ENCODE results near the gene DCTN2.
"Not testable (repeated sequence)": the region's sequence is repeated elsewhere in the genome, so short reads cannot be mapped to it uniquely, and the experiment has no call there.

Gene DCTN2

DNA sequence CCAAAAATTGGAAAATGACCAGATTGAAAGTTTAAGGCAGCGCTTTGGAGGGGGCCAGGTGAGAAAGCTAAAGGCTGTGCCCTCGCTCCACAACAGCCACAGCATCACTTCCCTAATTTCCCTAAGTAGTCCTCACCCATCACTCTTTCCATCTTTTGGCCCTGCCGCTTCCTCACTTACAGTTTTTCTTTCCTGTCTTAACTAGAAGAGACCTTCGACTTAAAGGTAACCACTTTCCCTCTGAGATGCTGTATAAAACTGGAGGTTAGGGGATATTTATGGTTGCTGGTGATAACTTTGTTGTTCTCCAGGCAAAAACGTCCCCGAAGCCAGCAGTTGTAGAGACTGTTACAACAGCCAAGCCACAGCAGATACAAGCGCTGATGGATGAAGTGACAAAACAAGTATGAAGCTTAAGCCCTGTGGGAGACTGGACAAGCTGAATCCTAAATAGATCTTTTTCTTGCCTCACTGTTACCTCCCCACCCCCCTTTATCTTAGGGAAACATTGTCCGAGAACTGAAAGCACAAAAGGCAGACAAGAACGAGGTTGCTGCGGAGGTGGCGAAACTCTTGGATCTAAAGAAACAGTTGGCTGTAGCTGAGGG is 31.0 kb downstream of the DCTN2 start:
- no peak for DNase-seq (ENCODE audit: low read depth in 2 of 2)

DNA sequence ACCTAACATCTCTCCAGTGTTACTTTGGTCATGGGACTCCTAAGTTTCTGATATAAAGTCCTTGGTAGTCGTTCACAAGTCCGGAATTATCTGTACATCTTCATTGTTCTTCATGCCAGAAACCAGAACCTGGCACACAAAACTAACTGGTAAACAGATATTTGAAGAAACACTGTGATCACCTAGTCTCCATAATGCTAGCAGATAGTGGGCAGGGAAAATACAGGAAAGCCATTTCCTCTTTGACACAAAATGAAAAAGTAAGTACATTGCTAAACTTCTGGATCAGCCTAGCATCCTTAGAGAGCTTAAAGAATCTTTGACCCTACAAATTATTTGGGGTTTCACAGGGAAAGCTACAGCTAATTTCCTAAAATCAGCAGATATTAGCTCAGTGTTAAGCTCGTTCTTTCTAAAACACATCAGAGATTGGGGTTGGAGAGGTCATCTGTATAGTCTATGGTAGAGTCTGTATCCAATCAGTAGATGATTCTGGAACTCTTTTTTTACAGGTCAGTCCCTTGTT is 31.5 kb downstream of the DCTN2 start:
- no peak for DNase-seq (ENCODE audit: low read depth in 2 of 2)

DNA sequence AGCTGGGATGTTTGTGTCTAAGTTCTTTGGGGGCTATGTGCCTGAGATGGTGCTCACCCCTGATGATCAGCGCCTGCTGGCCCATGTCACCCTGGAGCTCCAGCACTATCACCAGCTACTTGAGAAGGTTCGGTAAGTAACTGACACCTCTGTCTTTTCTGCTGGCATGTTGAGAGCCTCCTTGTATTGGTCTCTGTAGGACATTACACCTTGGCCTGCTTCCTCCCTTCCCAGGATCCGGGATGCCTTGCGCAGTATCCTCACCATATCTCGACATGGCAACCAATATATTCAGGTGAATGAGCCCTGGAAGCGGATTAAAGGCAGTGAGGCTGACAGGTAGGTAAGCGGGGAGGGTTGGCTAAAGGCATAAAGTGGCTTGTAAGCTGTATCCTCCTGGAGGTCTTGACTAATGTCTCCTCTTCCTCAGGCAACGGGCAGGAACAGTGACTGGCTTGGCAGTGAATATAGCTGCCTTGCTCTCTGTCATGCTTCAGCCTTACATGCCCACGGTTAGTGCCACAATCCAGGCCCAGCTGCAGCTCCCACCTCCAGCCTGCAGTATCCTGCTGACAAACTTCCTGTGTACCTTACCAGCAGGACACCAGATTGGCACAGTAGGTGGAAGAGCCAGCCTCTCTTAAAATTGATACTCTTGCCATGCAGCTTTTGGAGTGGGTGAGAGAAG is 32.1 kb downstream of the DCTN2 start:
- DNase-seq (ENCODE audit: low read depth in 2 of 2): no peak

DNA sequence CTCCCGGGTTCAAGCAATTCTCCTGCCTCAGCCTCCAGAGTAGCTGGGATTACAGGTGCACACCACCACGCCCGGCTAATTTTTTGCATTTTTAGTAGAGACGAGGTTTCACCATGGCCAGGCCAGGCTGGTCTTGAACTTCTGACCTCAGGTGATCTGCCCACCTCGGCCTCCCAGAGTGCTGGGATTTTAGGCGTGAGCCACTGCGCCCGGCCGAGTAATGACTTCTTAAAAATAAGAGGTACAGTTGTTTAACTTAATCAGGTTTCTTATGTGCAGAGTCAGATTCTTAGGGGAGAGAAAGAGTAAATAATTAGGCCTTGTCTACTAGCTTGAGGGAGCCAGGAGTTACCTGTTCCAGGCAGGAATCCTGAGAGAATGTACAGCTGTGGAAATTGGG is 32.7 kb downstream of the DCTN2 start:
- not testable (repeated sequence) for DNase-seq (ENCODE audit: low read depth in 2 of 2)

DNA sequence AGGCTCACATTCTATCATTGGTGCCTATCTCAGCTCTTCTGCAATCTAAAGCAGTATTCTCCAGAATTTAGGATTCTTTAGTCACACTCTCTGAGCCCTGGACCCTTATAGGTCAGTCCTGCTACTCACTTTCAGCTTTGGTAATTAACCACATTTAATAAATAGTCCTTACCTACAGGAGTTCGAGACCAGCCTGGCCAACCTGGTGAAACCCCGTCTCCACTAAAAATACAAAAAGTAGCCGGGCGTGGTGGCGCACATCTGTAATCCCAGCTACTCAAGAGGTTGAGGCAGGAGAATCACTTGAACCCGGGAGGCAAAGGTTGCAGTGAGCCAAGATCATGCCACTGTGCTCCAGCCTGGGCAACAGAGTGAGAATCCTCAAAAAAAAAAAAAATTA is 33.3 kb downstream of the DCTN2 start:
- not testable (repeated sequence) for DNase-seq (ENCODE audit: low read depth in 2 of 2)

DNA sequence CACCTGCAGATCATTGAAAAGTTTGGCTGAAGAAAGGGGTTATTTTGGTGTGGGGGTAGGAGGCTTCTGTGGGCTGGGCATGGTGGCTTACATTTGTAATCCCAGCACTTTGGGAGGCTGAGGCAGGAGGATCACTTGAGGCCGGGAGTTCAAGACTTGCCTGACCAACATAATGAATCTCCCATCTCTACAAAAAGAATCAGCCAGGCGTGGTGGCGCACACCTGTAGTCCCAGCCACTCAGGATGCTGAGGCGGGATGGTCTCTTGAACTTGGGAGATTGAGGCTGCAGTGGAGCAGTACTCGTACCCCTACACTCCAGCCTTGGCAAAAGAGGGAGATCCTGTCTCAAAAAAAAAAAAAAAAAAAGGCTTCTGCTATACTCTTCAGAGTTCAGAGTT is 33.7 kb downstream of the DCTN2 start:
- DNase-seq (ENCODE audit: low read depth in 2 of 2): no peak

DNA sequence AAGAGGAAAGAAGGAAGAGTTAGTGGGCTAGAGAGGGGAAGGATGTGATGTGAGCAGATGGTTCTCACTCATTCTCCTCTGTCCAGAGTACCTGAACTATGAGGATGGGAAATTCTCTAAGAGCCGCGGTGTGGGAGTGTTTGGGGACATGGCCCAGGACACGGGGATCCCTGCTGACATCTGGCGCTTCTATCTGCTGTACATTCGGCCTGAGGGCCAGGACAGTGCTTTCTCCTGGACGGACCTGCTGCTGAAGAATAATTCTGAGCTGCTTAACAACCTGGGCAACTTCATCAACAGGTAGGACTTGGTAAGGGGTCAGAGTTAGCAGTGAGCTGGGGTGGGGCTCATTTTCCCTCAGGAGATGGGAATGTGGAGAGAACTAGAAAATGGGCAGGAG is 34.3 kb downstream of the DCTN2 start:
- no peak for DNase-seq (ENCODE audit: low read depth in 2 of 2)

DNA sequence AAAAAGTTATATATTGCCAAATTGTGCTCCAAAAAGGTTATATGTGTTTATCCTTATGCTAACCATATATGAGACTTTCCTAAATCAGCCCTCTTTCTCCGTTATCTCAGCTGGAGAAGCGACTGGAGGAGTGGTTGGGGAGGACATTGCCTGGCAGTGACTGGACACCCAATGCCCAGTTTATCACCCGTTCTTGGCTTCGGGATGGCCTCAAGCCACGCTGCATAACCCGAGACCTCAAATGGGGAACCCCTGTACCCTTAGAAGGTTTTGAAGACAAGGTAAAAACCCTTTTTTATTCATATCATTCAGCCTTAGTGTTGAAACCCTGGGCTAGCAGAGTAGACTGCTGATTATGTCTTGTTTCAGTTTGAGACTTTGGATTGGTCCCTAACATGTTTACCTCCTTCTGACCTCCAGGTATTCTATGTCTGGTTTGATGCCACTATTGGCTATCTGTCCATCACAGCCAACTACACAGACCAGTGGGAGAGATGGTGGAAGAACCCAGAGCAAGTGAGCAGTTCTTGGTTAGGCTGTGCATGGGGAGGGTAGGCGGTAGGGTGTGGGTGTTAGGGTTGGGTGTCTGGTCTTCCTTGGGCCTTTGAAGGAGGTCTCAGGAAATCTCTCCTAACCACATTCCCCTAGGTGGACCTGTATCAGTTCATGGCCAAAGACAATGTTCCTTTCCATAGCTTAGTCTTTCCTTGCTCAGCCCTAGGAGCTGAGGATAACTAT is 35.2 kb downstream of the DCTN2 start:
- no peak for DNase-seq (ENCODE audit: low read depth in 2 of 2)

DNA sequence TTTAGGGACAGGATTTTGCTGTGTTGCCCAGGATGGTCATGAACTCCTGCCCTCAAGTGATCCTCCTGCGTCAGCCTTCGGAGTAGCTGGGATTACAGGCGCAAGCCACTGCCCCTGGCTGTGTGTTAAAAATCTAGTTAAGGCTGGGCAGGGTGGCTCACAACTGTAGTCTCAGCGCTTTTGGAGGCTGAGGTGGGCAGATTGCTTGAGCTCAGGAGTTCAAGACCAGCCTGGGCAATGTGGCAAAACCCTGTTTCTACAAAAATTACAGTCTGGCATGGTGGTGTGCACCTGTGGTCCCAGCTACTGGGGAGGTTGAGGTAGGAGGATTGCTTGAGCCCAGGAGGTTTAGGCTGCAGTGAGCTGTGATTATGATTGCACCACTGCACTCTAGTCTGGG is 35.8 kb downstream of the DCTN2 start:
- DNase-seq (ENCODE audit: low read depth in 2 of 2): no peak

DNA sequence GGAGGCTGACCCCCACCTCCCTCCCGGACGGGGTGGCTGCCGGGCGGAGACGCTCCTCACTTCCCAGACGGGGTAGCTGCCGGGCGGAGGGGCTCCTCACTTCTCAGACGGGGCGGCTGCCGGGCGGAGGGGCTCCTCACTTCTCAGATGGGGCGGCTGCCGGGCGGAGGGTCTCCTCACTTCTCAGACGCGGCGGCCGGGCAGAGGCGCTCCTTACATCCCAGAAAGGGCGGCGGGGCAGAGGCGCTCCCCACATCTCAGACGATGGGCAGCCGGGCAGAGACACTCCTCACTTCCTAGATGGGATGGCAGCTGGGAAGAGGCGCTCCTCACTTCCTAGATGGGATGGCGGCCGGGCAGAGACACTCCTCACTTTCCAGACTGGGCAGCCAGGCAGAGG is 39.2 kb downstream of the DCTN2 start:
- DNase-seq (ENCODE audit: low read depth in 2 of 2): not testable (repeated sequence)

DNA sequence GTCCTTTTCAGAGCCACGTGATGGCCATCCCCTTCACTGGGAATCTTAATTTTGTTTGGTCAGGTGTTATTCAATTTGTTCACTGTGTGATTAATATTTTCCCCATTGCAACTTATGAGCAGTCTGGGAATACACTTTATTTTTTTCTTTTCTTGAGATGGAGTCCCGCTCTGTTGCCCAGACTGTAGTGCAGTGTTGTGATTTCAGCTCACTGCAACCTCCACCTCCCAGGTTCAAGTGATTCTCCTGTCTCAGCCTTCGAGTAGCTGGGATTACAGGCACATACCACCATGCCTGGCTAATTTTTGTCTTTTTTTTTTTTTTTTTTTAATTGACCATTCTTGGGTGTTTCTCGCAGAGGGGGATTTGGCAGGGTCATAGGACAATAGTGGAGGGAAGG is 40.5 kb downstream of the DCTN2 start:
- DNase-seq (ENCODE audit: low read depth in 2 of 2): not testable (repeated sequence)

DNA sequence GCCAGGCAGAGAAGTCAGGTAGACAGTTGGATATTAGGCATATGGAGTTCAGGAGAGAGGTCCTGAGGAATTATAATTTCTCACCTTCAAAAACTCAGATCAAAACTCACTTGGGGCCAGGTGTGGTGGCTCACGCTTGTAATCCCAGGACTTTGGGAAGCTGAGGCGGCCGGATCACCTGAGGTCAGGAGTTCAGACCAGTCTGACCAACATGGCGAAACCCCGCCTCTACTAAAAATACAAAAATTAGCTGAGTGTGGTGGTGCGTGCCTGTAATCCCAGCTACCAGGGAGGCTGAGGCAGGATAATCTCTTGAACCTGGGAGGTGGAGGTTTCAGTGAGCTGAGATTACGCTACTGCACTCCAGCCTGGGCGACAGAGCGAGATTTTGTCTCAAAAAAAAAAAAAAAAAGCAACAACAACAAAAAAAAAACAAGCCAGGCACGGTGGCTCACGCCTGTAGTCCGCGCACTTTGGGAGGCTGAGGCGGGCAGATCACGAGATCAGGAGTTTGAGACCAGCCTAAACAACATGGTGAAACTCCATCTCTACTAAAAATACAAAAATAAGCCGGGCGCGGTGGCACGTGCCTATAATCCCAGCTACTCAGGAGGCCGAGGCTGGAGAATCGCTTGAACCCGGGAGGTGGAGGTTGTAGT is 44.6 kb downstream of the DCTN2 start:
- not testable (repeated sequence) for DNase-seq (ENCODE audit: low read depth in 2 of 2)

DNA sequence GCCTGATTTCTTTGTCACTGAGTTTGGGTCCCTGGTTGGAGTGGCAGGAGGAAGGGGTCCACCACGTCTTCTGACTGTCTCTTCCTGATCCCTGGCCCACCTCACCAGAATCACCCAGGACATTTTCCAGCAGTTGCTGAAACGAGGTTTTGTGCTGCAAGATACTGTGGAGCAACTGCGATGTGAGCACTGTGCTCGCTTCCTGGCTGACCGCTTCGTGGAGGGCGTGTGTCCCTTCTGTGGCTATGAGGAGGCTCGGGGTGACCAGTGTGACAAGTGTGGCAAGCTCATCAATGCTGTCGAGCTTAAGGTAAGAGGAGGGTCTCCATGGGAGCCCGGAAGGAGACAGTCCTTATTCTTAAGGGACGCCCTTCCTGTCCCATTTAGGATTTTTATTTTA is 46.8 kb downstream of the DCTN2 start:
- DNase-seq (ENCODE audit: low read depth in 2 of 2): no peak

DNA sequence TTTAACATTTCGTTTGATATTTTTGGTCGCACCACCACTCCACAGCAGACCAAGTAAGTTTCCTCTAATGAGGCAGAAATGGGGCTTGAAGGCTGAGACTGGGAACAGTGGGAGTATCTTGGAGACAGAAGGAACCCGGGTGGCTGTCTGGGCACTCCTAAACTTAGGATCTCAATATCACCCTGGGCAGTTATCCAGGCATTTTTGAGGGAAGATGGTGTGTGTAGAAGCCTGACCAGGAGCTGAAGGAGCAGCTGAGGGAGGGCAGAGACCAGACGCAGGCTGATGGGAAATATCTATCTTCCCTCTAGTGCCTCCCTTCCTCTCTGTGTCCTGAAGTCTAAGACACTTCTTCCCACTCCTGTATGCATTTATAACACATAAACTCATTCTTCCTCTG is 48.4 kb downstream of the DCTN2 start:
- no peak for DNase-seq (ENCODE audit: low read depth in 2 of 2)

DNA sequence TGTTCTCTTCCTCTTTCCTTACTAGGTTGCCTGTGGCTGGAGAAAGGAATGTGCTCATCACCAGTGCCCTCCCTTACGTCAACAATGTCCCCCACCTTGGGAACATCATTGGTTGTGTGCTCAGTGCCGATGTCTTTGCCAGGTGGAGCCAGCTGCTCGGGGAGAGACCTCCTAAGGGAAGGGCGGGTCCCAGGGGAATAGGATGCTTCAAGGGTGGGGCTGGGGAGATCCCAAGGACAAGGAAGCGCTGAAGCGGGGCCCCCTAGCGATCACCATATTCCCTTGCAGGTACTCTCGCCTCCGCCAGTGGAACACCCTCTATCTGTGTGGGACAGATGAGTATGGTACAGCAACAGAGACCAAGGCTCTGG is 48.9 kb downstream of the DCTN2 start:
- DNase-seq (ENCODE audit: low read depth in 2 of 2): no peak

DNA sequence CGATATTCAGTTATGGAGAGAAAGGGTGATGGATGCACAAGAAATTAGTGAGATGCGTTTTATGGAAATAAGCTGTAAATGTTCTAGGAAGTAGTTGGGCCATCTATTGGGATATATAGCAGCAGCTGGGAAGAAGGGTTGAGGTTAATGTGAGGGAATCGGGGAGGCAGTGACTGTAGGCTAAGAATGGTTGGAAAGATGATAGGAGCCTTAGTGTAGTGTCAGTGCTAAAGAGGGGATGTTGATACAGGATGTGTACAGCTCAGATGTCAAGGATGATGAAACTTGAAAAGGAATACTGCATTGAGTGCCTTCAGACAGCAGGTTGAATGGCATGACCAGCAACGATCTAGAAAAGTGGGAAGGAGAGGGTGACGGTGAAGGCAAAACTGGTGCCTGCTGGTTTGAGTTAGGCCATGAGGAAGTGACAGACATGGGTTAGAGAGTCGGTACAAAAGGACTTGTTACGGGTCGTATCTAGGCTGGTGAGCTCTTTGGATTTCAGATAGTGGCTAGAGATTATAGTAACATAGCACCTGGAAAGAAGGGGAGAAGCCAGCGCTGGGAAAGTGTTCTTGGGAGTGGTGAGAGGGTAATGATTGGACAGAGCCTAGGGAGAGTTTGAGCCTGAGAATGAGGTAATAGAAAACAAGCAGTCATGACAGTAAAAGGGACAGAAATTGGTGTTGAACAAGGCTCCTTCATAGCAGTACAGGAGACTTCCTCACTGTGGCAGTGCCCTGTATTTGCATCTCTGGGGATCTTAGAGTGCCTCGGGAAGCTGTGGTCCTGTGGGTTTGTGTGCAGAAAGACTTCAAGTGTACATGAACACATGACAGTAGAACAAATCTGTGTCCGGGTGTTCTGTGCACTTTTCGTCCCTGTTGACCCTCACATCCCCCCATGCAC is 49.5 kb downstream of the DCTN2 start:
- no peak for DNase-seq (ENCODE audit: low read depth in 2 of 2)

DNA sequence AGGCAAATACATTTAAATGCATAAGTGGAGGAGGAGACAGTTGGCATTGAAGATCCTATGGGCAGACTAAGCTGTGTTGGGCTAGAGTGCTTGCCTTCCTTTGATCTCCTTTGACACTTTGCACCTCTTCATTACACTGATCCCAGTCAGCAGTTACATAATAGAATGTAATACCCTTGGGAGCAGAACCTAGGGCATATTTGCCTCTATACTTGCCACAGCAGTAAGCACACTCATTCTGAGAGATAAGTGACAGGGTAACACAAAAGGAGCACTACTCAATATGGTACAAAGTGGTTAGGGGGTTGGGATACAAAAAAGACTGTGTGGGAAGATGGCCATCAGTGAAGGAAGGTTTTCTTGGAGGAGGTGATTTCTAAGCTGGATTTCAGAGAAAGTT is 50.2 kb downstream of the DCTN2 start:
- DNase-seq (ENCODE audit: low read depth in 2 of 2): no peak

DNA sequence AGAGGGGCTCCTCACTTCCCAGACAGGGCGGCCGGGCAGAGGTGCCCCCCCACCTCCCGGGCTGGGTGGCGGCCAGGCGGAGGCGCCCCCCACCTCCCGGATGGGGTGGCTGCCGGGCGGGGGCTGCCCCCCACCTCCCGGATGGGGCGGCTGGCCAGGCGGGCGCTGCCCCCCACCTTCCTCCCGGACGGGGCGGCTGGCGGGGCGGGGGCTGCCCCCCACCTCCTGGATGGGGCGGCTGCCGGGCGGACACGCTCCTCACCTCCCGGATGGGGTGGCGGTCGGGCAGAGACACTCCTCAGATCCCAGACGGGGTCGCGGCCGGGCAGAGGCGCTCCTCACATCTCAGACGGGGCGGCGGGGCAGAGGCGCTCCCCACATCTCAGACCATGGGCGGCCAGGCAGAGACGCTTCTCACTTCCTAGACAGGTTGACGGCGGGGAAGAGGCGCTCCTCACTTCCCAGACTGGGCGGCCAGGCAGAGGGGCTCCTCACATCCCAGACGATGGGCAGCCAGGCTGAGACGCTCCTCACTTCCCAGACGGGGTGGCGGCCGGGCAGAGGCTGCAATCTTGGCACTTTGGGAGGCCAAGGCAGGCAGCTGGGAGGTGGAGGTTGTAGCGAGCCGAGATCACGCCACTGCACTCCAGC is 51.8 kb downstream of the DCTN2 start:
- DNase-seq (ENCODE audit: low read depth in 2 of 2): not testable (repeated sequence)

DNA sequence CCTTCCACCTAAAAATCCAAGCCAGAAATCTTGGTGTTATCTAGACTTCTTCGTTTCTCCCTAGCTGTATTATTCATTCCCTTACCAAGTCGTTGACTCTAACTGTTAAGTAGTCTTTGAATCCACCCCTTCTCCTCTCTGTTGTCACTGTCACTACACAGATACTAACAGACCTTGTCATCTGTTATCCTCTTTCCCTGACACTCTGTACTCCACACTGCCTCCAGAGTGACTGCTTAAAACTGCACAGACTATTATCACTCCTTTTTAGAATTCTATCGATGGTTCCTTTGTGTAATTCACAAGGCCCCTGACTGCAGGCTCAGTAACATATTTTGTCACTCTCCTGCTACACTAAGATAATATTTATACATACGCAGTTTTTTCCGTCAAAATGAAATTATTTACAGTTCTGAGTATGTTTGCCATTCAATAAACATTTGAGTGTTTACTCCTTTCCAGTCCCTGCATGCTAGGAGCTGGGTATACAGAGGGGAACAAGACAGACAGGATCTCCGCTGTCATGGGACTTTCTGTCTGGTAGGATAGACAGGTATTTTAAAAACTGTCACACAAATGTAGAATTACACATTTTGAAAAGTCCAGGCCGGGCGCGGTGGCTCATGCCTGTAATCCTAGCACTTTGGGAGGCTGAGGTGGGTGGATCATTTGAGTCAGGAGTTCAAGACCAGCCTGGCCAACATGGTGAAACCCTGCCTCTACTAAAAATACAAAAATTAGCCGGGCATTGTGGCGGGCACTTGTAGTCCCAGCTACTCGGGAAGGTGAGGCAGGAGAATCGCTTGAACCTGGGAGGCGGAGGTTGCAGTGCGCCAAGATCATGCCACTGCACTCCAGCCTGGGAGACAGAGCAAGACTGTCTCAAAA is 55.4 kb downstream of the DCTN2 start:
- DNase-seq (ENCODE audit: low read depth in 2 of 2): no peak

DNA sequence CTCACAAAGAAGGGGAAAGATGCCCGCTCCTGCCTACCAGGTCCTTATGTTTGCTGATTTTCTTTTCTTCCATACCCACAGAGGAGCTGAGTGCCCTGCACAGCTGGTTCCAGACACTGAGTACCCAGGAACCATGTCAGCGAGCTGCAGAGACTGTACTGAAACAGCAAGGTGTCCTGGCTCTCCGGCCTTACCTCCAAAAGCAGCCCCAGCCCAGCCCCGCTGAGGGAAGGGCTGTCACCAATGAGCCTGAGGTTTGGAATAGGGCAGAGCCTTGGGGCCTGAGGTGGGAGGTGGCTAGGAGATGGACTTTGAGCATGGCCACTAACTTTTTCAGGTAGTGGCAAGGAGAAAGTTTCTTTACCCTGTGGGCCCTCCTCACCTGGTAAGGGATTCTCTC is 56.9 kb downstream of the DCTN2 start:
- no peak for DNase-seq (ENCODE audit: low read depth in 2 of 2)

Data from fibroblast of skin of left quadriceps (primary cell).